Keratinocyte (primary cell): ENCODE measurements around the gene ARHGEF16. TPM values are rescaled to one million over a fixed set of nuclear protein-coding genes. Genes with fewer than 3 reads are reported as not detected.

Source experiments
- DNase-seq: peaks from one replicate; pipeline ENCODE4 v3.0.0-alpha.2; 2011; ENCODE audit warnings: low read depth, missing footprints, low spot score
- FAIRE-seq: peaks from 2 replicates; lab custom pipeline; 2011; peaks lifted over from hg19 to GRCh38; lab: Jason Lieb, UNC
- H2AFZ ChIP-seq: 2 replicates; pipeline ENCODE4 v1.6.0; 2012; ENCODE audit warnings: low read length, control low read depth, inconsistent platforms; ENCODE audit not compliant: control insufficient read depth
- H3K27ac ChIP-seq: 2 replicates; pipeline ENCODE4 v1.5.1; 2011; ENCODE audit warnings: low read length; ENCODE audit not compliant: control insufficient read depth, insufficient read depth
- H3K27me3 ChIP-seq: 3 replicates; pipeline ENCODE4 v1.6.0; 2011; ENCODE audit warnings: low read length; ENCODE audit not compliant: control insufficient read depth, insufficient read depth; ENCODE audit errors: extremely low read depth
- H3K36me3 ChIP-seq, 2 experiments: 2 replicates in 1 of 2; 3 replicates in 1 of 2; pipeline ENCODE4 v1.5.1; 2011; ENCODE audit warnings: low read length in 2 of 2, mild to moderate bottlenecking in 1 of 2; ENCODE audit not compliant: control insufficient read depth in 2 of 2, insufficient read depth in 2 of 2; ENCODE audit errors: extremely low read depth in 1 of 2
- H3K4me1 ChIP-seq: 3 replicates; pipeline ENCODE4 v1.5.1; 2011; ENCODE audit warnings: low read length; ENCODE audit not compliant: control insufficient read depth, insufficient read depth; ENCODE audit errors: extremely low read depth
- H3K4me2 ChIP-seq: 3 replicates; pipeline ENCODE4 v1.6.0; 2011; ENCODE audit warnings: low read depth, low read length; ENCODE audit not compliant: control insufficient read depth, insufficient read depth; ENCODE audit errors: extremely low read depth
- H3K4me3 ChIP-seq, 3 experiments: fragments of 200-600 bp in 1 of 3; sonication (generic) in 1 of 3; 2 replicates in 2 of 3; 3 replicates in 1 of 3; pipeline ENCODE4 v1.5.1; 2011 to 2016; ENCODE audit warnings: low read length in 3 of 3, mild to moderate bottlenecking in 3 of 3, control low read depth in 2 of 3, inconsistent platforms in 1 of 3, low read depth in 1 of 3, mixed read lengths in 1 of 3, mixed run types in 1 of 3, moderate library complexity in 1 of 3; ENCODE audit not compliant: control insufficient read depth in 2 of 3, insufficient read depth in 2 of 3; ENCODE audit errors: extremely low read depth in 1 of 3
- H3K79me2 ChIP-seq: 2 replicates; pipeline ENCODE4 v1.6.0; 2012; ENCODE audit warnings: low read length; ENCODE audit not compliant: control insufficient read depth, insufficient read depth
- H3K9ac ChIP-seq: 3 replicates; pipeline ENCODE4 v1.6.0; 2011; ENCODE audit warnings: low read length; ENCODE audit not compliant: control insufficient read depth, insufficient read depth; ENCODE audit errors: extremely low read depth
- H3K9me1 ChIP-seq: 3 replicates; pipeline ENCODE4 v1.6.0; 2011; ENCODE audit warnings: low read length; ENCODE audit not compliant: control insufficient read depth, insufficient read depth; ENCODE audit errors: extremely low read depth
- H3K9me3 ChIP-seq: 2 replicates; pipeline ENCODE4 v1.5.1; 2012; ENCODE audit warnings: low read depth, low read length; ENCODE audit not compliant: control insufficient read depth
- H4K20me1 ChIP-seq: 3 replicates; pipeline ENCODE4 v1.6.0; 2011; ENCODE audit warnings: low read length; ENCODE audit not compliant: control insufficient read depth, insufficient read depth; ENCODE audit errors: extremely low read depth
- EZH2 ChIP-seq: IDR thresholded peaks from one replicate; pipeline ENCODE4 v1.6.1; 2012; ENCODE audit warnings: inconsistent platforms, mild to moderate bottlenecking, low read length, moderate library complexity
- dilution Hi-C: fragments of 300-500 bp; cut with MboI; formaldehyde crosslinking; loops from one replicate; pipeline ENCODE4 v1.7.0; 2020; ENCODE audit warnings: low sequenced_read_pairs; ENCODE audit not compliant: extremely low pct_ligation_motif_present
- polyA plus RNA-seq, 5 experiments: library from polyadenylated mRNA; depleted of rRNA in 3 of 5; stranded (reverse) in 3 of 5; stranded (forward) in 1 of 5; unstranded in 1 of 5; fragments of >200 nt; gene quantifications; 1 replicate in 1 of 5; 2 replicates in 3 of 5; 3 replicates in 1 of 5; pipeline versions ENCODE4 v1.2.1 to v1.2.3, GENCODE V29; 2011 to 2012; ENCODE audit warnings: missing spikeins in 2 of 5, low read depth in 1 of 5, low replicate concordance in 1 of 5
- TF ChIP-seq, protein P1 (sequence below), 3 experiments: IDR thresholded peaks in 1 of 3; conservative IDR thresholded peaks in 1 of 3; optimal IDR thresholded peaks in 1 of 3; 2 replicates in 2 of 3; 3 replicates in 1 of 3; pipeline versions ENCODE3 to v1.5.1; 2011; ENCODE audit warnings: low read length in 3 of 3, mild to moderate bottlenecking in 3 of 3, moderate library complexity in 2 of 3, control low read depth in 1 of 3, inconsistent platforms in 1 of 3; ENCODE audit not compliant: insufficient read depth in 2 of 3; ENCODE audit errors: extremely low read depth in 1 of 3

The ARHGEF16 gene
- polyA plus RNA-seq, 1 donor (not counting 4 experiments of a cell fraction or from before 2014, with no cell fraction given): 6.2 TPM

DNA sequence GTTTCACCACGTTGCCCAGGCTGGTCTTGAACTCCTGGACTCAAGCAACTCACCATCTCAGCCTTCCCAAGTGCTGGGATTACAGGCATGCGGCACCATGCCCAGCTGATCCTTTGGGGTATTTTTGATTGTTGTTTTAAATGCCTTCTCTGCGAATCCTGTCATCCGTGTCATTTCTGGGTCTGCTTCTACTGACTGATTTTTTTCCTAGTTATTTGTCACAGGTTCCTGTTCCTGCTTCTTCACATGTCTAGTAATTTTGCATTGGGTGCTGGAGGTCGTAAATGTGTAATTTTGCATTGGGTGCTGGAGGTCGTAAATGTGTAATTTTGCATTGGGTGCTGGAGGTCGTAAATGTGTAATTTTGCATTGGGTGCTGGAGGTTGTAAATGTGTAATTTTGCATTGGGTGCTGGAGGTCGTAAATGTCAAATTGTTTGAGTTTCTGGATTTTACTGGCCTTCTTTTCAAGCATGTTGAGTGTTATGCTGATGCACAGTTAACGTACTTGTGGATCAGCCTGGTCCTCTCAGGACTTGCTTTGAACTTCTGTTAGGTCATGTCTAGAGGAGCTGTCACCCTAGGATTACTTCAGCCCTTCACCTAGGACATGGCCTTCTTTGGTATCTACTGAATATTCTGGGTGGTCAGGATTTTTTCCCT lies 4.1 kb upstream of the ARHGEF16 start:
- no peak overlapping the region for H3K4me2 ChIP-seq
- H3K9me1 ChIP-seq: no peaks in the 10 kb centered on the region
- FAIRE-seq (no peak), DNase-seq (no peak)
- no peak overlapping the region for H3K27ac ChIP-seq
- no peak overlapping the region for H3K9ac ChIP-seq
- H3K36me3 ChIP-seq: no peaks in the 10 kb centered on the region
- no peaks in the 10 kb centered on the region for H4K20me1 ChIP-seq
- H3K9me3 ChIP-seq: no peaks in the 10 kb centered on the region
- H3K4me3 ChIP-seq: no peak overlapping the region
- dilution Hi-C loops: no loop called here
- H2AFZ ChIP-seq: no peak overlapping the region
- TF ChIP-seq EZH2: no peak
- TF ChIP-seq, protein P1, sequence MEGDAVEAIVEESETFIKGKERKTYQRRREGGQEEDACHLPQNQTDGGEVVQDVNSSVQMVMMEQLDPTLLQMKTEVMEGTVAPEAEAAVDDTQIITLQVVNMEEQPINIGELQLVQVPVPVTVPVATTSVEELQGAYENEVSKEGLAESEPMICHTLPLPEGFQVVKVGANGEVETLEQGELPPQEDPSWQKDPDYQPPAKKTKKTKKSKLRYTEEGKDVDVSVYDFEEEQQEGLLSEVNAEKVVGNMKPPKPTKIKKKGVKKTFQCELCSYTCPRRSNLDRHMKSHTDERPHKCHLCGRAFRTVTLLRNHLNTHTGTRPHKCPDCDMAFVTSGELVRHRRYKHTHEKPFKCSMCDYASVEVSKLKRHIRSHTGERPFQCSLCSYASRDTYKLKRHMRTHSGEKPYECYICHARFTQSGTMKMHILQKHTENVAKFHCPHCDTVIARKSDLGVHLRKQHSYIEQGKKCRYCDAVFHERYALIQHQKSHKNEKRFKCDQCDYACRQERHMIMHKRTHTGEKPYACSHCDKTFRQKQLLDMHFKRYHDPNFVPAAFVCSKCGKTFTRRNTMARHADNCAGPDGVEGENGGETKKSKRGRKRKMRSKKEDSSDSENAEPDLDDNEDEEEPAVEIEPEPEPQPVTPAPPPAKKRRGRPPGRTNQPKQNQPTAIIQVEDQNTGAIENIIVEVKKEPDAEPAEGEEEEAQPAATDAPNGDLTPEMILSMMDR (optimal IDR thresholded peaks at IDR 0.05 in 1 of 3, IDR thresholded peaks at IDR 0.05 in 1 of 3, conservative IDR thresholded peaks at IDR 0.05 in 1 of 3; ENCODE audit: extremely low read depth in 1 of 3, insufficient read depth in 2 of 3, low read length in 3 of 3): no peak
- H3K4me1 ChIP-seq: peaks cover 9% of the 10 kb centered on the region
- H3K27me3 ChIP-seq: no peaks in the 10 kb centered on the region
- no peaks in the 10 kb centered on the region for H3K79me2 ChIP-seq

DNA sequence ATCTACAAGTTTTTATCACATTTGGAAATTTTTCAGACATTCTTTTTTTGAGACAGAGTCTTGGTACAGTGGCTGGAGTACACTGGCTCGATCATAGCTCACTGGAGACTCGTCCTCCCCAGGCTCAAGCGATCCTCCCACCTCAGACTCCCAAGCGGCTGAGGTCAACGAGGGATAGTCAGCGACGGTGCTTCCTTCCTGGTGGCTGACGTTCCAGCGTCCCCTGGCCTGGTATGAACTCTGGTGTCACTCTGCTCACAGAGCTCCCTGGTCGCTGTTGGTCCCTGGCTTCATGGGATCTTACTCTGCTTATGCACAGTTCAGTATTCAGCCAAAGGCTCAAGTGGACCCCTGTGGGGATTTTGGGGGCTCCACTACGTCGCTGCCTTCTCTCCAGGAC lies 3.5 kb upstream of the ARHGEF16 start:
- FAIRE-seq (no peak), DNase-seq (no peak)
- Histone ChIP-seq H3K4me3 (no peak overlapping the region), H3K36me3 (no peaks in the 10 kb centered on the region), H3K9ac (no peak overlapping the region), H3K9me1 (no peaks in the 10 kb centered on the region), H3K79me2 (no peaks in the 10 kb centered on the region), H3K27ac (no peak overlapping the region), H3K9me3 (no peaks in the 10 kb centered on the region), H3K4me1 (peaks cover 9% of the 10 kb centered on the region), H4K20me1 (no peaks in the 10 kb centered on the region), H3K4me2 (no peak overlapping the region), H3K27me3 (no peaks in the 10 kb centered on the region), H2AFZ (no peak overlapping the region)
- dilution Hi-C loops: no loop called here
- no peak for TF ChIP-seq EZH2
- TF ChIP-seq, protein P1 (optimal IDR thresholded peaks at IDR 0.05 in 1 of 3, IDR thresholded peaks at IDR 0.05 in 1 of 3, conservative IDR thresholded peaks at IDR 0.05 in 1 of 3; ENCODE audit: extremely low read depth in 1 of 3, insufficient read depth in 2 of 3, low read length in 3 of 3): no peak
